Keratinocyte (primary cell): ENCODE data around the gene SMPD2. TPM values are rescaled to one million over a fixed set of nuclear protein-coding genes. Genes with fewer than 3 reads are reported as not detected.
A peak's percentile ranks its signal among the peaks of the same experiment; 100 is the strongest.

Experiments used
- DNase-seq: peaks from one replicate; pipeline ENCODE4 v3.0.0-alpha.2; 2011; ENCODE audit warnings: low read depth, missing footprints, low spot score
- FAIRE-seq: peaks from 2 replicates; lab custom pipeline; 2011; peaks lifted over from hg19 to GRCh38; lab: Jason Lieb, UNC
- H2AFZ ChIP-seq: 2 replicates; pipeline ENCODE4 v1.6.0; 2012; ENCODE audit warnings: low read length, control low read depth, inconsistent platforms; ENCODE audit not compliant: control insufficient read depth
- H3K27ac ChIP-seq: 2 replicates; pipeline ENCODE4 v1.5.1; 2011; ENCODE audit warnings: low read length; ENCODE audit not compliant: control insufficient read depth, insufficient read depth
- H3K27me3 ChIP-seq: 3 replicates; pipeline ENCODE4 v1.6.0; 2011; ENCODE audit warnings: low read length; ENCODE audit not compliant: control insufficient read depth, insufficient read depth; ENCODE audit errors: extremely low read depth
- H3K36me3 ChIP-seq, 2 experiments: 2 replicates in 1 of 2; 3 replicates in 1 of 2; pipeline ENCODE4 v1.5.1; 2011; ENCODE audit warnings: low read length in 2 of 2, mild to moderate bottlenecking in 1 of 2; ENCODE audit not compliant: control insufficient read depth in 2 of 2, insufficient read depth in 2 of 2; ENCODE audit errors: extremely low read depth in 1 of 2
- H3K4me1 ChIP-seq: 3 replicates; pipeline ENCODE4 v1.5.1; 2011; ENCODE audit warnings: low read length; ENCODE audit not compliant: control insufficient read depth, insufficient read depth; ENCODE audit errors: extremely low read depth
- H3K4me2 ChIP-seq: 3 replicates; pipeline ENCODE4 v1.6.0; 2011; ENCODE audit warnings: low read depth, low read length; ENCODE audit not compliant: control insufficient read depth, insufficient read depth; ENCODE audit errors: extremely low read depth
- H3K4me3 ChIP-seq, 3 experiments: fragments of 200-600 bp in 1 of 3; sonication (generic) in 1 of 3; 2 replicates in 2 of 3; 3 replicates in 1 of 3; pipeline ENCODE4 v1.5.1; 2011 to 2016; ENCODE audit warnings: low read length in 3 of 3, mild to moderate bottlenecking in 3 of 3, control low read depth in 2 of 3, inconsistent platforms in 1 of 3, low read depth in 1 of 3, mixed read lengths in 1 of 3, mixed run types in 1 of 3, moderate library complexity in 1 of 3; ENCODE audit not compliant: control insufficient read depth in 2 of 3, insufficient read depth in 2 of 3; ENCODE audit errors: extremely low read depth in 1 of 3
- H3K79me2 ChIP-seq: 2 replicates; pipeline ENCODE4 v1.6.0; 2012; ENCODE audit warnings: low read length; ENCODE audit not compliant: control insufficient read depth, insufficient read depth
- H3K9ac ChIP-seq: 3 replicates; pipeline ENCODE4 v1.6.0; 2011; ENCODE audit warnings: low read length; ENCODE audit not compliant: control insufficient read depth, insufficient read depth; ENCODE audit errors: extremely low read depth
- H3K9me1 ChIP-seq: 3 replicates; pipeline ENCODE4 v1.6.0; 2011; ENCODE audit warnings: low read length; ENCODE audit not compliant: control insufficient read depth, insufficient read depth; ENCODE audit errors: extremely low read depth
- H3K9me3 ChIP-seq: 2 replicates; pipeline ENCODE4 v1.5.1; 2012; ENCODE audit warnings: low read depth, low read length; ENCODE audit not compliant: control insufficient read depth
- H4K20me1 ChIP-seq: 3 replicates; pipeline ENCODE4 v1.6.0; 2011; ENCODE audit warnings: low read length; ENCODE audit not compliant: control insufficient read depth, insufficient read depth; ENCODE audit errors: extremely low read depth
- CTCF ChIP-seq, 3 experiments: IDR thresholded peaks in 1 of 3; conservative IDR thresholded peaks in 1 of 3; optimal IDR thresholded peaks in 1 of 3; 2 replicates in 2 of 3; 3 replicates in 1 of 3; pipeline versions ENCODE3 to v1.5.1; 2011; ENCODE audit warnings: low read length in 3 of 3, mild to moderate bottlenecking in 3 of 3, moderate library complexity in 2 of 3, control low read depth in 1 of 3, inconsistent platforms in 1 of 3; ENCODE audit not compliant: insufficient read depth in 2 of 3; ENCODE audit errors: extremely low read depth in 1 of 3
- EZH2 ChIP-seq: IDR thresholded peaks from one replicate; pipeline ENCODE4 v1.6.1; 2012; ENCODE audit warnings: inconsistent platforms, mild to moderate bottlenecking, low read length, moderate library complexity
- dilution Hi-C: fragments of 300-500 bp; cut with MboI; formaldehyde crosslinking; loops from one replicate; pipeline ENCODE4 v1.7.0; 2020; ENCODE audit warnings: low sequenced_read_pairs; ENCODE audit not compliant: extremely low pct_ligation_motif_present
- polyA plus RNA-seq, 5 experiments: library from polyadenylated mRNA; depleted of rRNA in 3 of 5; stranded (reverse) in 3 of 5; stranded (forward) in 1 of 5; unstranded in 1 of 5; fragments of >200 nt; gene quantifications; 1 replicate in 1 of 5; 2 replicates in 3 of 5; 3 replicates in 1 of 5; pipeline versions ENCODE4 v1.2.1 to v1.2.3, GENCODE V29; 2011 to 2012; ENCODE audit warnings: missing spikeins in 2 of 5, low read depth in 1 of 5, low replicate concordance in 1 of 5

The SMPD2 gene
- polyA plus RNA-seq, 1 donor (not counting 4 experiments of a cell fraction or from before 2014, with no cell fraction given): 11.7 TPM

GRCh38 chr6:109449064-109449794 is 8.7 kb downstream of the SMPD2 start:
- dilution Hi-C loops: no loop called here
- Histone ChIP-seq H4K20me1 (no peaks in the 10 kb centered on the region), H3K36me3 (peaks cover 29 to 40% of the 10 kb centered on the region in 2 experiments), H2AFZ (no peak overlapping the region), H3K4me2 (no peak overlapping the region), H3K9ac (no peak overlapping the region), H3K27me3 (no peaks in the 10 kb centered on the region), H3K9me3 (no peaks in the 10 kb centered on the region), H3K9me1 (no peaks in the 10 kb centered on the region), H3K79me2 (no peaks in the 10 kb centered on the region), H3K27ac (no peak overlapping the region), H3K4me3 (no peak overlapping the region), H3K4me1 (no peaks in the 10 kb centered on the region)
- FAIRE-seq (no peak), DNase-seq (no peak)
- TF ChIP-seq EZH2 (no peak), CTCF (optimal IDR thresholded peaks at IDR 0.05 in 1 of 3, IDR thresholded peaks at IDR 0.05 in 1 of 3, conservative IDR thresholded peaks at IDR 0.05 in 1 of 3; ENCODE audit: extremely low read depth in 1 of 3, insufficient read depth in 2 of 3, low read length in 3 of 3) (peak in 1 of 3 experiments; percentile 9)

- FAIRE-seq (no peak), DNase-seq (no peak)
- no peak overlapping the region for H3K4me3 ChIP-seq
- no peaks in the 10 kb centered on the region for H3K9me3 ChIP-seq
- dilution Hi-C loops: no loop called here
- H3K27me3 ChIP-seq: no peaks in the 10 kb centered on the region
- no peak for TF ChIP-seq EZH2
- TF ChIP-seq CTCF (optimal IDR thresholded peaks at IDR 0.05 in 1 of 3, IDR thresholded peaks at IDR 0.05 in 1 of 3, conservative IDR thresholded peaks at IDR 0.05 in 1 of 3; ENCODE audit: extremely low read depth in 1 of 3, insufficient read depth in 2 of 3, low read length in 3 of 3): no peak
- H3K79me2 ChIP-seq: peaks cover 2% of the 10 kb centered on the region
- no peak overlapping the region for H3K4me2 ChIP-seq
- H3K27ac ChIP-seq: no peak overlapping the region
- no peaks in the 10 kb centered on the region for H4K20me1 ChIP-seq
- H3K4me1 ChIP-seq: peaks cover 3% of the 10 kb centered on the region
- no peak overlapping the region for H2AFZ ChIP-seq
- H3K9me1 ChIP-seq: no peaks in the 10 kb centered on the region
- H3K9ac ChIP-seq: no peak overlapping the region
- peaks cover 25 to 33% of the 10 kb centered on the region in 2 experiments for H3K36me3 ChIP-seq
Measured at GRCh38 chr6:109449795-109450673, 9.5 kb downstream of the SMPD2 start.
